Fibroblast of lung (primary cell): Measurements from ENCODE around the gene PCDHGC3. TPM values are rescaled to one million over a fixed set of nuclear protein-coding genes. Genes with fewer than 3 reads are reported as not detected.

Experiments
- DNase-seq, 2 donors: peaks; one replicate each; pipeline versions ENCODE4 v3.0.0 to v3.0.0-alpha.2; 2010; ENCODE audit warnings: low read depth in 2 of 2
- H2AFZ ChIP-seq: 2 replicates; pipeline ENCODE4 v1.5.1; 2012; ENCODE audit warnings: low read length, control low read depth, inconsistent platforms
- H3K27ac ChIP-seq: 2 replicates; pipeline ENCODE4 v1.5.1; 2011; ENCODE audit warnings: low read length, control low read depth; ENCODE audit not compliant: insufficient read depth
- H3K27me3 ChIP-seq: 2 replicates; pipeline ENCODE4 v1.5.1; 2011; ENCODE audit warnings: mild to moderate bottlenecking, low read length; ENCODE audit not compliant: control insufficient read depth, insufficient read depth
- H3K36me3 ChIP-seq: 2 replicates; pipeline ENCODE4 v1.5.1; 2011; ENCODE audit warnings: low read length; ENCODE audit not compliant: control insufficient read depth, insufficient read depth
- H3K4me1 ChIP-seq: 2 replicates; pipeline ENCODE4 v1.5.1; 2011; ENCODE audit warnings: low read length; ENCODE audit not compliant: control insufficient read depth, insufficient read depth; ENCODE audit errors: extremely low read depth
- H3K4me2 ChIP-seq: 2 replicates; pipeline ENCODE4 v1.5.1; 2011; ENCODE audit warnings: low read length, control low read depth; ENCODE audit not compliant: insufficient read depth; ENCODE audit errors: extremely low read depth
- H3K4me3 ChIP-seq, 4 experiments: fragments of 200-600 bp in 1 of 4; sonication (generic) in 1 of 4; replicated peaks in 1 of 4; 2 replicates each; pipeline ENCODE4 v1.5.1; 2011 to 2016; ENCODE audit warnings: low read length in 4 of 4, low read depth in 3 of 4, mild to moderate bottlenecking in 3 of 4, control low read depth in 2 of 4, inconsistent platforms in 1 of 4, mixed read lengths in 1 of 4; ENCODE audit not compliant: insufficient read depth in 1 of 4; ENCODE audit errors: control extremely low read depth in 1 of 4
- H3K79me2 ChIP-seq: 2 replicates; pipeline ENCODE4 v1.5.1; 2012; ENCODE audit warnings: mild to moderate bottlenecking, low read length, inconsistent platforms; ENCODE audit not compliant: control insufficient read depth, insufficient read depth
- H3K9ac ChIP-seq: 2 replicates; pipeline ENCODE4 v1.5.1; 2011; ENCODE audit warnings: mild to moderate bottlenecking, low read length, control low read depth; ENCODE audit not compliant: insufficient read depth
- H3K9me3 ChIP-seq: 2 replicates; pipeline ENCODE4 v1.5.1; 2012; ENCODE audit warnings: low read depth, low read length; ENCODE audit not compliant: control insufficient read depth, insufficient read depth
- H4K20me1 ChIP-seq: 2 replicates; pipeline ENCODE4 v1.5.1; 2011; ENCODE audit warnings: low read length; ENCODE audit not compliant: control insufficient read depth, insufficient read depth; ENCODE audit errors: extremely low read depth
- EZH2 ChIP-seq: IDR thresholded peaks from 2 replicates; pipeline ENCODE4 v1.5.1; 2012; ENCODE audit warnings: low read length, control low read depth, mild to moderate bottlenecking; ENCODE audit errors: missing control alignments
- polyA plus RNA-seq, 2 donors: library from polyadenylated mRNA; depleted of rRNA in 1 of 2; stranded (reverse) in 1 of 2; unstranded in 1 of 2; fragments of >200 nt; gene quantifications; 2 replicates each; pipeline ENCODE4 v1.2.1, GENCODE V29; 2011 to 2012; ENCODE audit warnings: missing spikeins in 1 of 2
- total RNA-seq: library from RNA; depleted of rRNA; stranded (reverse); fragments of >200 nt; gene quantifications from 2 replicates; pipeline ENCODE4 v1.2.1, GENCODE V29; 2014
- TF ChIP-seq, protein P1 (sequence below), 2 donors: IDR thresholded peaks in 1 of 2; conservative IDR thresholded peaks in 1 of 2; 1 replicate in 1 of 2; 2 replicates in 1 of 2; pipeline ENCODE4 v1.5.1; 2011 to 2012; ENCODE audit warnings: low read length in 2 of 2, control low read depth in 1 of 2, inconsistent platforms in 1 of 2, low read depth in 1 of 2, mild to moderate bottlenecking in 1 of 2

PCDHGC3 gene
- total and polyA plus RNA-seq, 2 donors (not counting 1 experiment from before 2014, with no cell fraction given): 59.0 to 109 TPM

GRCh38 chr5:141514330-141515133 lies 38.8 kb downstream of the PCDHGC3 start:
- H3K9me3 ChIP-seq: no peaks in the 10 kb centered on the region
- H3K9ac ChIP-seq: peak overlapping the region; percentile 46
- peaks cover 19% of the 10 kb centered on the region for H3K36me3 ChIP-seq
- H3K4me1 ChIP-seq: peaks cover 65% of the 10 kb centered on the region
- no peaks in the 10 kb centered on the region for H4K20me1 ChIP-seq
- no peak overlapping the region for H2AFZ ChIP-seq
- H3K79me2 ChIP-seq: peaks cover 1% of the 10 kb centered on the region
- peak overlapping the region; percentile 71 for H3K4me2 ChIP-seq
- H3K4me3 ChIP-seq: peak overlapping the region in 1 of 4 experiments; percentile 47
- peak overlapping the region; percentile 90 for H3K27ac ChIP-seq
- TF ChIP-seq, protein P1, sequence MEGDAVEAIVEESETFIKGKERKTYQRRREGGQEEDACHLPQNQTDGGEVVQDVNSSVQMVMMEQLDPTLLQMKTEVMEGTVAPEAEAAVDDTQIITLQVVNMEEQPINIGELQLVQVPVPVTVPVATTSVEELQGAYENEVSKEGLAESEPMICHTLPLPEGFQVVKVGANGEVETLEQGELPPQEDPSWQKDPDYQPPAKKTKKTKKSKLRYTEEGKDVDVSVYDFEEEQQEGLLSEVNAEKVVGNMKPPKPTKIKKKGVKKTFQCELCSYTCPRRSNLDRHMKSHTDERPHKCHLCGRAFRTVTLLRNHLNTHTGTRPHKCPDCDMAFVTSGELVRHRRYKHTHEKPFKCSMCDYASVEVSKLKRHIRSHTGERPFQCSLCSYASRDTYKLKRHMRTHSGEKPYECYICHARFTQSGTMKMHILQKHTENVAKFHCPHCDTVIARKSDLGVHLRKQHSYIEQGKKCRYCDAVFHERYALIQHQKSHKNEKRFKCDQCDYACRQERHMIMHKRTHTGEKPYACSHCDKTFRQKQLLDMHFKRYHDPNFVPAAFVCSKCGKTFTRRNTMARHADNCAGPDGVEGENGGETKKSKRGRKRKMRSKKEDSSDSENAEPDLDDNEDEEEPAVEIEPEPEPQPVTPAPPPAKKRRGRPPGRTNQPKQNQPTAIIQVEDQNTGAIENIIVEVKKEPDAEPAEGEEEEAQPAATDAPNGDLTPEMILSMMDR (conservative IDR thresholded peaks at IDR 0.05 in 1 of 2, IDR thresholded peaks at IDR 0.05 in 1 of 2; ENCODE audit: low read depth in 1 of 2, low read length in 2 of 2): no peak
- TF ChIP-seq EZH2: no peak
- no peaks in the 10 kb centered on the region for H3K27me3 ChIP-seq
- peak in 1 of 2 donors; percentile 65 for DNase-seq

DNA sequence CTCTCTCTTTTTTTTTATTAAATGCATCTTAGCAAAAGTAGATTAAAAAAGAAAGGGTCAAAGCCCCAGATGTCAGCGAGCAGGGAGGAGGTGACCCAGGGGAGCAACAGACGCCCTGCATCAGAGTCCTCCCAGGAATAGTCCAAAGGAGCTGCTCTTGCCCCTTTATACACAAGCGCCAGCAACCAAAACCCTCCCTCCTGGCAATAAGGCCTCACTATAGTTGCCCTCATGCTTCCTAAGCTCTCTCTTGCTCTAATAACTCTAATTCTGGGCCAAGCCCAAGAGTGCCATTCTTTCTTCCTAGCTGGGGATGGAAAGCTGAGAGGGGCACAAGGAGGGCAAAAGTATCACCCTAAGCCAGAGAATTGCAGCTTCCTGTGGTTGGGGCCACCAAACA lies 39.4 kb downstream of the PCDHGC3 start:
- Histone ChIP-seq H3K9me3 (no peaks in the 10 kb centered on the region), H3K4me2 (no peak overlapping the region), H3K79me2 (peaks cover 1% of the 10 kb centered on the region), H4K20me1 (no peaks in the 10 kb centered on the region), H3K36me3 (peaks cover 19% of the 10 kb centered on the region), H2AFZ (no peak overlapping the region), H3K4me1 (peaks cover 62% of the 10 kb centered on the region), H3K27me3 (no peaks in the 10 kb centered on the region), H3K4me3 (no peak overlapping the region), H3K27ac (peak overlapping the region; percentile 90), H3K9ac (no peak overlapping the region)
- TF ChIP-seq, protein P1 (conservative IDR thresholded peaks at IDR 0.05 in 1 of 2, IDR thresholded peaks at IDR 0.05 in 1 of 2; ENCODE audit: low read depth in 1 of 2, low read length in 2 of 2): no peak
- no peak for TF ChIP-seq EZH2
- DNase-seq: no peak

- Histone ChIP-seq H3K4me3 (no peak overlapping the region), H3K4me2 (no peak overlapping the region), H3K27me3 (no peaks in the 10 kb centered on the region), H3K79me2 (no peaks in the 10 kb centered on the region), H3K9ac (no peak overlapping the region), H3K36me3 (peaks cover 12% of the 10 kb centered on the region), H3K4me1 (peaks cover 69% of the 10 kb centered on the region), H2AFZ (no peak overlapping the region), H3K27ac (peak overlapping the region; percentile 70), H4K20me1 (no peaks in the 10 kb centered on the region), H3K9me3 (no peaks in the 10 kb centered on the region)
- DNase-seq: no peak
- no peak for TF ChIP-seq EZH2
- TF ChIP-seq, protein P1 (conservative IDR thresholded peaks at IDR 0.05 in 1 of 2, IDR thresholded peaks at IDR 0.05 in 1 of 2; ENCODE audit: low read depth in 1 of 2, low read length in 2 of 2): no peak
These were observed 40.3 kb downstream of the PCDHGC3 start for GRCh38 chr5:141515946-141516671.
